M059J (cell line): ENCODE results near the gene CDC34. TPM values are rescaled to one million over a fixed set of nuclear protein-coding genes. Genes with fewer than 3 reads are reported as not detected.

ENCODE experiments used
- DNase-seq: peaks from one replicate; pipeline ENCODE4 v3.0.0-alpha.2; 2012; ENCODE audit warnings: low read depth
- total RNA-seq: library from RNA; depleted of rRNA; stranded (reverse); fragments of >200 nt; shearing (Covaris generic); gene quantifications from 2 replicates; pipeline ENCODE4 v1.2.3, GENCODE V29; 2014; rRNA removed

Gene CDC34, protein sequence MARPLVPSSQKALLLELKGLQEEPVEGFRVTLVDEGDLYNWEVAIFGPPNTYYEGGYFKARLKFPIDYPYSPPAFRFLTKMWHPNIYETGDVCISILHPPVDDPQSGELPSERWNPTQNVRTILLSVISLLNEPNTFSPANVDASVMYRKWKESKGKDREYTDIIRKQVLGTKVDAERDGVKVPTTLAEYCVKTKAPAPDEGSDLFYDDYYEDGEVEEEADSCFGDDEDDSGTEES
- total RNA-seq, result 50.6 and 57.4 TPM in 2 replicates

DNA sequence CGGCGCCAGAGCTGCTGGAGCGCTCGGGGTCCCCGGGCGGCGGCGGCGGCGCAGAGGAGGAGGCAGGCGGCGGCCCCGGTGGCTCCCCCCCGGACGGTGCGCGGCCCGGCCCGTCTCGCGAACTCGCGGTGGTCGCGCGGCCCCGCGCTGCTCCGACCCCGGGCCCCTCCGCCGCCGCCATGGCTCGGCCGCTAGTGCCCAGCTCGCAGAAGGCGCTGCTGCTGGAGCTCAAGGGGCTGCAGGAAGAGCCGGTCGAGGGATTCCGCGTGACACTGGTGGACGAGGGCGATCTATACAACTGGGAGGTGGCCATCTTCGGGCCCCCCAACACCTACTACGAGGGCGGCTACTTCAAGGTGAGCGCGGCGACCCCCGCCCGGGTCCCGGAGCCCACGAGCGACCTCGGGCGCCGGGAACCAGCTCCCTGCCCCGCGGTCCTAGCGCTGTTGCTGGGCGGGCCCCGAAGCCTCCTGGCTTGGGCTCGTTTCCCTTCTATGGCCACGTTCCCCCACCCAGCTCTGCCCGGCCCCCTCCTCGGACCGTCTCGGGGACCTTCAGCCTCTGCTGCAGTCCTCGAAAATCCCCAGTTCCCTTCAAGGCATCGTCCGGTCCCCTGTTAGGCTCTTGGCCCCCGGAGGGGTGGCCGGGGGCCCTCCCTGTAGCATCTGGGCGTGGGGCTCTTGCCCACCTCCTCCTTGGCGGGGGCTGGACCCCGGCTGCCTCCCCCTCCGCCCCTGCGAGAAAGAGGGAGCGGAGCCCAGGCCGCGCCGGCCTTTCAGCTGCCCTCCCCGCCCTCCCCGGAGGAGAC, at the start of gene CDC34:
Gene CDC34 (plus strand): TSS at position 8 of the 808 bp plus-strand sequence. CDS start 172 bp downstream, at position 180.
- DNase-seq, result no peak

DNA sequence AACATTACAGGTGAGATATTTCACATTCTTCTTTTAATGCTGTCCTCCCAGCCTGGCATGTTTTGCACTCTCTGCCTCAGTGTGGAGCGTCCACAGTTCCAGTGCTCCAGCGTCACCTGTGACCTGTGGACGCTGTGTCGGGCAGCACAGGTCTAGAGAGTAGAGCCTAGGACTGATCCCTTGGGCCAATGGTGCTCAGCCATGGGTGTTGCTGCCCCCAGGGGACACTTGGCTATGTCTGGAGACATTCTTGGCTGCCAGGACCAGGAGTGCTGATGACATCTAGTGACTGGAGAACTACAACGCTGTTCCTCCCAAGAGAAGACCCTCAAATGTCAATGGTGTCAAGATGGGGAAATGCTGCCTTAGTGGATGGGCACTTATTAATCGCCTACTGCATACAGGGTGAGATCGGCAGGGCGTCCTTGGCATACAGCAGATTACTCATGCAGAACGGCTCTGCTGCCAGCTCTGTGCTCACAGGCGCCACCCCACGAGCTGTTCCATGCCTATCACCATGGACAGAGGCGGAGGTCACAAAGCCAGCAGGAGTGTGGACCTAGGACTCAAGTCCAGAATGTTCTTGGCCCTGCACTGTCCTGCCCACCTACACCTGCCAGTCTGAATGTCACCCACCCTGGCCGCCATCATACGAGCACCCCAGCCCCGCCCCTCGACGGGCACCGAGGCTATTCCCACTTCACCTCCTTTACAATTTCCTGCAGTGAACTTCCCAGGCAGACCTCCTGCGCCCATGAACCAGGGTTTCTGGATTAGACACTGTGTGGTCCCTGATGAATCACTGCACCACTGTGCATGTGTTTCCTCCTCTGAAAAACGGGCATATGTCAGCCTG, 49.1 kb upstream of the CDC34 start:
- DNase-seq, result no peak

DNA sequence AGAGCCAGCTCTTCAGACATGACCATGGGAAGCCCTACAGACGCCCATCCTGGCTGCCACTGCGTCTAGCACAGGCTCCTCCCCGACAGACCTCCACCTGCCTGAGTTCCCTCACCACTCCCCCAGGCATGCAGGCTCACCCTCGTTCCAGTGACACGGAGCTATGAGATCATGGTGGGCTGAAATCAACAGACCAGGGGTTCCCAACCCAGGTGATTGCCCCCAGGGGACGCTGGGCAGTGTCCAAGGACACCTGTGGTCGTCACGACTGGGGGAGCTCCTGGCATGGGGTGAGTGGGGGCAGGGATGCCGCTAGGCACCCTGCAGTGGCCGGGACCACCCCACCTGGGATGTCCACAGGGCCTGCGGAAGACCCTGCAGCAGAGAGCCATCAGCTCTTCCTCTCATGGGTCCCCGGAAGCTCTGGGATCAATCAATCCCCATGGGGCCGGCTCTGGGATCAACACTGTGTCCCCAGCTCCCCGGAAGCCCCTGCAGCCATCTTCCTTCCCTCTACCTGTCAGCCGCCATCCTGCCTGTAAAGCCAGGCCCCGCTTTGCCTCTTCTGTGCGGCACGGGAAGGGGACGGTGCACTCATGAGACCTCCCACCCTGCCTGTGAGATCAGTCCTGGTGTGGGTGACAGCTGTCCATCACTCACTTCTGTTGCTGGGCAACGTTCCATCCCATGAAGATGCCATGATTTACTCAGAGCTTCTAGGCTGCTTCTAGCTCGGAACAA, 48.1 kb upstream of the CDC34 start:
- DNase-seq, result no peak

- no peak for DNase-seq
Observed at GRCh38 chr19:484494-484893, 47.1 kb upstream of the CDC34 start.

DNA sequence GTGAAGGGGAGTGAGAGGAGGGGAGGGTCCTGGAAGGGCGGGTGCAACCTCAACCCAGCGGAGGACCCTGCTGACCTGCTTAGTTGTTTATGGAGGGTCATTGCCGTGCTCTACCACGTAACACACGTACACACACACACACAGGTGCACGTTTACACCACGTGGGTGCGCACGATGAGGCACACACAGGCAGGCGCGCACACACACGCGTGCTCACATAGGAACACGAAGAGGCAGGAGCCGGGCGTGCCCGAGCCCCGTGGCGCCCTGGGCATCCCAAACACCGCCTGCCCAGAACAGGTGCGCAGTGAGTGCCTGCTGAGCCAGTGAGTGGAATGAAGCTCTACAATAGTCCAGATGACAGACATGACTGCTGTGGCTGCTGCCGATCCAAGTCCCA, 46.5 kb upstream of the CDC34 start:
- no peak for DNase-seq

DNA sequence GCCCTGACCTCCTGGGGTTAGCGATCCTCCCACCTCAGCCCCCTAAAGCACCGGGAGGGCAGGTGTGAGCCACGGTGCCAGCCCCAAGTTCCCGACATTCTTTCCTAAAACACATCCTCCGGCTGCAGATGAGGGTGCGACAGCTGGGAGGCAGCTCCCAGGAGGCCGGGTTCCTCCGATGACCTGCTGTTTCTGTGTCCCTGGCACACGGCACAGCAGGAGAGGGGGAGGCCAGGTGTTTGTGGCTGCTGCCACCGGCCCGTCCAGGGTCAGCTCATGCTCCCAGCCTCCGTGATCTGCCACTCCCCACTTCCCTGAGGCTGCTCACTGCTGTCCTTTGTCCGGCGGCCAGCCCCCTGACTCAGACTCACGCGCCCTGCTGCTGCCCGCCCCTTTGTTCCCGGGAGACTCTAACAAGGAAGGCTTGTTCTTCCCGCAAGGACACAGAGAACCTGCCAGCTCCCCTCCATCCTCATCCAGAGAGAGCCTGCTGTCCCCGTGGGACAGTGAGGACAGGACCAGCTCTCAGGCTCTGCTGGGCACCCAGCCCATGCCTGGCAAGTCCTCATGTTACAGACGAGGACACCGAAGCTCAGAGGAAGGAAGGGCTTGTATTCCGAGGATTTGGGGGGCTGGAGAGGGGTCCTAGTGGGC, 45.9 kb upstream of the CDC34 start:
- DNase-seq, result peak; percentile 64

GRCh38 chr19:488505-489417, 42.8 kb upstream of the CDC34 start:
- DNase-seq, result peak; percentile 92

DNA sequence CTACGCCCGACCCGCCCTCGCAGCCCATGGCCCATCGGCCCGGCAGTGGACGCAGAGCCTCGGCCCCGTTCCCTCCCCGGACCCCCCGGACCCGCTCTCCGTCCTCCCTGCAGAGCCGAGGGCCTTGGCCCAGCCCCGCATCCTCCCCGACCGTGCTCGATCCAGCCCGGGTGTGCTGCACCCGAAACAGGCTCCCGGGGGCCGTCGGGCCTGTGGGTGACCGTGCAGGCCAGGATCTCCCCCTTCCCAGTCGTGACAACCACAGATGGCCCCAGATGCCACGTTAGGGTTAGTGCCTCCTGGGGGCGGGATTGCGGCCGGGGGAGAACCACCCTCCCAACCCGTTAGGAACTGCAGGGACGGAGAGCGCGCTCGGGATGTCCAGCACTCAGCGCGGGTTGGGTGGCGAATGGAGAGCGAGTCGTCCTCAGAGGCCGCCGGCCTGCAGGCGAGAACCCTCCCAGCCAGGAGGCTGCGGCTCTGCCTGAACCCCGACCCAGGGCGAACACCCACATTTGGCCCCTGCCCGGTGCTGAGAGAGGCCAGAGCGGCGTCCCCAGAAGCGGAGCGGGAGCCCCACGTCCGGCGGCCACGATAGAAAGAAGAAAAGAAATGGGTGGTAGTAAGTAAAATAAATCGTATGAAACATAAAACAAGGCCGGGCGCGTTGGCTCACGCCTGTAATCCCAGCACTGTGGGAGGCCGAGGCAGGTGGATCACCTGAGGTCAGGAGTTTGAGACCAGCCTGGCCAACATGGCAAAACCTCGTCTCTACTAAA, 42.0 kb upstream of the CDC34 start:
- DNase-seq, result no peak

DNA sequence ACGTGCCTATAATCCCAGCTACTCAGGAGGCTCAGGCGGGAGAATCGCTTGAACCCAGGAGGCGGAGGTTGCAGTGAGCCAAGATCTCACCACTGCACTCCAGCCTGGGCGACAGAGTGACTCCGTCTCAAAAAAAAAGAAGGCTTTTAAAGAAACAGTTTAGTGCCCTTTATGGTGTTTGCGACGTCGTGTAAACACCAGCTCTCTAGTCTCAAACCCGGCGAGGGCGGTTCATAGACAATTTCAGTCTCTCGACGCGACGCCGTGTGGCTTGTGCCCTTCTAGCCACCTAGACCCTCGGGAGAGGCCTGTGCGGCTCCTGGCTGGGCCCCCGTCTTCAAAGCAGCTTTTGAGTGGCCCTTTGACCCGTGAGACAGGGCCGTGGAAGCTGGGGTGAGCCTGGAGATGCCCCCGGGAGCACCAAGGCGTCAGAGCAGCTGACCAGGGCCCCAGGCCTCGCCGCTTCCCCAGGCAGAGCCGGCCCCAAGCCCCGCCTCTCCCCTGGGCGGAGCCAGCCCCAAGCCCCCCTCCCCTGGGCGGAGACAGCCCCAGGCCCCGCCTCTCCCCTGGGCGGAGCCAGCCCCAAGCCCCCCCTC, 40.3 kb upstream of the CDC34 start:
- DNase-seq, result no peak

- no peak for DNase-seq
Observed at GRCh38 chr19:492091-492531, 39.4 kb upstream of the CDC34 start.

DNA sequence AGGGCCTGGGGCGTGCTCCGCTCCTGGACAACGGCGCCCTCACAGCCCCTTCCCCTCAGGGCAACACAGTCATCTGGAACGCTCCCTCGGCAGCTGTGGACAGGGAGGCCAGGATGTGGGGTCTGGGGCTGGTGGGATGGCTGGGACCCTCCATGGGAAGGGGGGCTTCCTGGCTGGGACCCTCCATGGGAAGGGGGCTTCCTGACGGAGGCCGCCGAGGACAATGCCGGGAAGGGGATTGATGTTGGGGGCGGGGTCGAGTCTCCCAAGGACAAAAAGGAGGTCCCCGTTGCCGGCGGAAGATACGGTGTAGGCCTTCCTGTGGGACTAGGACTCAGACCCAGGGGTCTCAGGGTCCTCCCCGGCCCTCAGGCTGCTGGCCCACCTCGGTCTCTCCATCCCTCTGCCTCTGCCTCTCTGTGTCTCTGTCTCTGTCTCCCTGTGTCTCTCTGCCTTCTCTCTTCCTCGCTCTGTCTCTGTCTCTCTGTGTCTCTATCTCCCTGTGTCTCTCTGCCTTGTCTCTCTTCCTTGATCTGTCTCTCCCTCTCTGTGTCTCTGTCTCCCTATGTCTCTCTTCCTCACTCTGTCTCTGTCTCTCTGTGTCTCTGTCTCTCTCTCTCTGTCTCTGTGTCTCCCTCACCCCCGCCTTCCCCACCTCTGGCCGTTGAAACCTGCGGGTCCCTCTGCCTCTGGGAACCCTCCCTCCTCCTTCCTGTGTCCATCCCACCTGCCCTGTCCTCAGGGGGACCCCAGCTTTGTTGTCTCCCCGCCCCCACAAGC, 38.0 kb upstream of the CDC34 start:
- DNase-seq, result no peak

DNA sequence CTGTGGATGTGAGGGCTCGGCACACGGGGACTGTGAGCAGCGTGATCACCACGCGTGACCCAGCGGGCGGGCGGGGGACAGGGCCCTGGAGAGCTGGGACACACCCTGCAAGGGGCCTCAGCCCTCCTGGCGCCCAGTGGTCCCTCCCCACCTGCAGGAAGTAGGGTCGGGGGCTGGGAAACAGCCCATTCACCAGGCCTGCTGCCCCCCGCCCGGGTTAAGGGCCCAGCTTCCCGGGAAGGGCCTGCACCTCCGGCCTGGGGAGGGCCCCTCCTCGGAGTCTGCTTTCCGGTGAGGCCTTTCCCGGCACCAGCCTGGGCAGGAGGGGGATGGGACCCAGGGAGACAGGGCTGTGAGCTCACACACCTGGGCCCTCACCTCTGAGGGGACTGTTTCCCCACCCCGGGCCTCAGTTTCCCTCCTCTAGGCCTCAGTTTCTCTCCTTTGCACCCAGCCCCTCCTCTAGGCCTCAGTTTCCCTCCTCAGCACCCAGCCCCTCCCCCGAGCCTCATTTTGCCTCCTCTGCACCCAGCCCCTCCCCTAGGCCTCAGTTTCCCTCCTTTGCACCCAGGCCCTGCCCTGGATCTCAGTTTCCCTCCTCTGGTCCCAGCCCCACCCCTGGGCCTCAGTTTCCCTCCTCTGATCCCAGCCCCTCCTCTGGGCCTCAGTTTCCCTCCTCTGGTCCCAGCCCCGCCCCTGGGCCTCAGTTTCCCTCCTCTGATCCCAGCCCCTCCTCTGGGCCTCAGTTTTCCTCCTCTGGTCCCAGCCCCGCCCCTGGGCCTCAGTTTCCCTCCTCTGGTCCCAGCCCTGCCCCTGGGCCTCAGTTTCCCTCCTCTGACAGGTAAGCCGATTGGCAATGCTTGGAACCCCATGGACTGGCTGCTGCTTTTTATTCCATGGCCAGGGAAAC, 37.1 kb upstream of the CDC34 start:
- no peak for DNase-seq

DNA sequence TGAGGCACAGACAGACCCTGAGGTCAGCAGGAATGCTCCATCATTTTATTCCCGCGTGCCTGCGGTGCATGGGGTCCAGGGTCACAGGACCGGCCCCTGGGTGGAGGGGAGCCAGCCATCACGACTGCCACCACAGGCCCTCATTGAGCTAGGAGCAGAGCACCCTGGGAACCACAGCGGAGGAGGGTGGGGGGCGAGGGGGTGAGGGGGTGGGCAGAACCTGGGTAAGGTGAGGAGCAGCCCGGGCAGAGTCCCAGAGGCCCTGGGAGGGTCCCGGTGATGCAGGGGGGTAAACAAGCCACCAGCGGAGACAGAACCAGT, 36.5 kb upstream of the CDC34 start:
- DNase-seq, result no peak

- DNase-seq, result peak; percentile 65
Observed at GRCh38 chr19:495402-496111, 36.0 kb upstream of the CDC34 start.

DNA sequence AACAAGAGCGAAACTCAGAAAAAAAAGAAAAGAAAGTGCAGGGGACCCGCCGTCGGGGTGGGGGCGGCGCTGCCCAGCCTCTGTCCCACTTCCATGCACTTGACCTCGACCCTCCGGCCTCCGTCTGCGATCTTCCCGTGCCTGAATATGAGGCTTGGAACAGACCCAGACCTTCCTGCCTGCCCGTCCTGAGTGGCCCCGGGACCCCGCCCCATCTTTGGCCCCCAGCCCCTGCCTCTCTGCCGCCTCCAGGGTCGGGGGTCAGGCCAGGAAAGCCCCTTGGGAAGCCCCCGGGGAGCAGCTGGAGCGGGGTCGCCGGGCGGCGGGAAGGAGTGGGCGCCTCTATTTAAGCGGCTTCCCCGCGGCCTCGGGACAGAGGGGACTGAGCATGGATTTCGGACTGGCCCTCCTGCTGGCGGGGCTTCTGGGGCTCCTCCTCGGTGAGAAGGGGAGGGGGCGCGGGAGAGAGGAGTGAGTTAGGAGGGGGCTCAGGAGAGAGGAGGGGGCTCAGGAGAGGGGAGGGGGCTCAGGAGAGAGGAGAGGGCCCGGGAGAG, 35.4 kb upstream of the CDC34 start, which contains the start of gene MADCAM1:
Gene MADCAM1 (plus strand): TSS at position 375 of the 554 bp plus-strand sequence. CDS start 14 bp downstream, at position 389.
- DNase-seq, result no peak

GRCh38 chr19:496986-497385, 34.6 kb upstream of the CDC34 start:
- DNase-seq, result no peak
